Measurements from ENCODE around the gene NOS1AP. TPM values are rescaled to one million over a fixed set of nuclear protein-coding genes. Genes with fewer than 3 reads are reported as not detected.

The NOS1AP gene
- total RNA-seq, 1 experiment from 2014 or later = 14.7 TPM

- H3K27me3 Mint-ChIP-seq (ENCODE audit: low read depth) = no peaks in the 10 kb centered on the region
- no peak for TF ChIP-seq ATF2 (CRISPR knock-in tag; IDR thresholded peaks at IDR 0.05; ENCODE audit: borderline replicate concordance, low read depth)
- TF ChIP-seq E2F4 (CRISPR knock-in tag; IDR thresholded peaks at IDR 0.05; ENCODE audit: borderline replicate concordance, low read depth) = no peak
- no peak for TF ChIP-seq ZNF671 (CRISPR knock-in tag; IDR thresholded peaks at IDR 0.05)
- no peak for TF ChIP-seq ARID4B (CRISPR knock-in tag; IDR thresholded peaks at IDR 0.05; ENCODE audit: borderline replicate concordance)
- TF ChIP-seq STAT6 (CRISPR knock-in tag; conservative IDR thresholded peaks at IDR 0.05; ENCODE audit: low read depth) = no peak
- no peak for TF ChIP-seq TP53 (CRISPR knock-in tag; IDR thresholded peaks at IDR 0.05)
- no peak for TF ChIP-seq KAT7 (CRISPR knock-in tag; IDR thresholded peaks at IDR 0.05; ENCODE audit: borderline replicate concordance)
- TF ChIP-seq GABPB1 (CRISPR knock-in tag; IDR thresholded peaks at IDR 0.05) = no peak
- TF ChIP-seq EMX1 (CRISPR knock-in tag; IDR thresholded peaks at IDR 0.05) = no peak
- TF ChIP-seq FOXJ3 (CRISPR knock-in tag; IDR thresholded peaks at IDR 0.05; ENCODE audit: borderline replicate concordance) = no peak
- TF ChIP-seq ERG (CRISPR knock-in tag; IDR thresholded peaks at IDR 0.05) = no peak
- no peak for TF ChIP-seq ZMAT4 (CRISPR knock-in tag; IDR thresholded peaks at IDR 0.05)
- TF ChIP-seq OVOL2 (CRISPR knock-in tag; IDR thresholded peaks at IDR 0.05; ENCODE audit: borderline replicate concordance) = no peak
- TF ChIP-seq ZNF396 (CRISPR knock-in tag; IDR thresholded peaks at IDR 0.05; ENCODE audit: borderline replicate concordance) = no peak
- no peak for TF ChIP-seq NFATC4 (CRISPR knock-in tag; IDR thresholded peaks at IDR 0.05)
- no peak for TF ChIP-seq ZBTB43 (CRISPR knock-in tag; IDR thresholded peaks at IDR 0.05)
- TF ChIP-seq ATF1 (CRISPR knock-in tag; IDR thresholded peaks at IDR 0.05) = no peak
- TF ChIP-seq NR1H2 (CRISPR knock-in tag; IDR thresholded peaks at IDR 0.05) = no peak
- no peak for TF ChIP-seq PRRX2 (CRISPR knock-in tag; IDR thresholded peaks at IDR 0.05)
- peaks cover 16% of the 10 kb centered on the region for H3K4me1 Mint-ChIP-seq
- H3K9me3 Mint-ChIP-seq = no peaks in the 10 kb centered on the region
- no peaks in the 10 kb centered on the region for H3K36me3 Mint-ChIP-seq
- no peak for DNase-seq (ENCODE audit: low spot score)
- ATAC-seq = no peak
- H3K27ac Mint-ChIP-seq = no peak overlapping the region
- POLR2A ChIA-PET = no interaction called here
- H3K4me3 Mint-ChIP-seq = no peak overlapping the region
- CTCF ChIA-PET = no interaction called here
Measured at GRCh38 chr1:162294015-162294414, 224.5 kb downstream of the NOS1AP start.

Data from WTC11 (cell line).